Measurements from ENCODE around the gene DGKI. TPM values are rescaled to one million over a fixed set of nuclear protein-coding genes. Genes with fewer than 3 reads are reported as not detected.

Gene DGKI
- total and polyA plus RNA-seq, 11 donors, result 0.36 to 4.6 (median 1.0) TPM

- TF ChIP-seq CTCF (IDR thresholded peaks at IDR 0.05) (no peak), POLR2A (IDR thresholded peaks at IDR 0.05) (no peak)
- Histone ChIP-seq H3K27me3 (no peaks in the 10 kb centered on the region), H3K4me3 (no peak overlapping the region), H3K27ac (peak overlapping the region in 5 of 12 donors; percentile 10 to 56 (median 36)), H3K9me3 (peaks cover 0 to 5% (median 0%) of the 10 kb centered on the region in 12 donors), H3K4me1 (peaks cover 0 to 15% (median 0%) of the 10 kb centered on the region in 12 donors), H3K36me3 (no peaks in the 10 kb centered on the region)
- peak in 1 of 5 donors; percentile 32 for DNase-seq
- peak; percentile 33 to 69 (median 49) for ATAC-seq
- 44 to 55% (median 51%) methylated on average over 3 of the region's 3 CpGs for WGBS, 4 donors
- intact Hi-C loops (cut with DNase I), result no loop called here
These were observed 400.7 kb downstream of the DGKI start for GRCh38 chr7:137446025-137446424.

- ATAC-seq, result peak in 1 of 4 donors; percentile 60
- TF ChIP-seq POLR2A (IDR thresholded peaks at IDR 0.05), result no peak
- TF ChIP-seq CTCF (IDR thresholded peaks at IDR 0.05), result no peak
- H3K36me3 ChIP-seq, result no peaks in the 10 kb centered on the region
- H3K27ac ChIP-seq, result peak overlapping the region in 6 of 12 donors; percentile 10 to 56 (median 41)
- WGBS, 4 donors, result 73 to 81% (median 75%) methylated on average over 1 of the region's 1 CpG
- H3K4me3 ChIP-seq, result no peak overlapping the region
- H3K27me3 ChIP-seq, result no peaks in the 10 kb centered on the region
- H3K9me3 ChIP-seq, result peaks cover 0 to 5% (median 0%) of the 10 kb centered on the region in 12 donors
- peaks cover 0 to 20% (median 0%) of the 10 kb centered on the region in 12 donors for H3K4me1 ChIP-seq
- DNase-seq, result peak in 1 of 5 donors; percentile 24
- intact Hi-C loops (cut with DNase I), result no loop called here
These were observed 401.5 kb downstream of the DGKI start for GRCh38 chr7:137445268-137445667.

- H3K4me1 ChIP-seq, result peaks cover 0 to 28% (median 0%) of the 10 kb centered on the region in 12 donors
- H3K27me3 ChIP-seq, result no peaks in the 10 kb centered on the region
- no peak for TF ChIP-seq CTCF (IDR thresholded peaks at IDR 0.05)
- no peak for TF ChIP-seq POLR2A (IDR thresholded peaks at IDR 0.05)
- DNase-seq (no peak), ATAC-seq (peak in 1 of 4 donors; percentile 13)
- H3K36me3 ChIP-seq, result no peaks in the 10 kb centered on the region
- H3K9me3 ChIP-seq, result no peaks in the 10 kb centered on the region
- peak overlapping the region in 1 of 12 donors; percentile 43 for H3K27ac ChIP-seq
- intact Hi-C loops (cut with DNase I), result no loop called here
- H3K4me3 ChIP-seq, result no peak overlapping the region
- WGBS, 4 donors, result 61 to 75% (median 72%) methylated on average over 2 of the region's 2 CpGs
These were observed 403.2 kb downstream of the DGKI start for GRCh38 chr7:137443616-137444015.

- Histone ChIP-seq H3K4me1 (peaks cover 0 to 27% (median 0%) of the 10 kb centered on the region in 12 donors), H3K36me3 (no peaks in the 10 kb centered on the region), H3K9me3 (no peaks in the 10 kb centered on the region), H3K4me3 (no peak overlapping the region), H3K27me3 (no peaks in the 10 kb centered on the region), H3K27ac (peak overlapping the region in 2 of 12 donors; percentile 47 to 51)
- whole genome bisulfite sequencing, 4 donors, result 52 to 68% (median 63%) methylated on average over 3 of the region's 3 CpGs
- intact Hi-C loops (cut with DNase I), result no loop called here
- no peak for DNase-seq
- no peak for TF ChIP-seq CTCF (IDR thresholded peaks at IDR 0.05)
- TF ChIP-seq POLR2A (IDR thresholded peaks at IDR 0.05), result no peak
- ATAC-seq, result peak; percentile 58 to 83 (median 72)
These were observed 405.3 kb downstream of the DGKI start for GRCh38 chr7:137441451-137441850.
